Myocyte (in vitro differentiated cells): Measurements from ENCODE around the gene RRAS2. TPM values are rescaled to one million over a fixed set of nuclear protein-coding genes. Genes with fewer than 3 reads are reported as not detected.
"Not testable (repeated sequence)": the region's sequence is repeated elsewhere in the genome, so short reads cannot be mapped to it uniquely, and the experiment has no call there.

ENCODE experiments used
- DNase-seq: peaks from one replicate; pipeline ENCODE4 v3.0.0-alpha.2; 2012; ENCODE audit warnings: low read depth
- total RNA-seq: library from RNA; depleted of rRNA; stranded (reverse); fragments of >200 nt; gene quantifications from 2 replicates; pipeline ENCODE4 v1.2.3, GENCODE V29; 2014

The RRAS2 gene
- total RNA-seq, 1 donor from 2014 or later: 108 TPM

DNA sequence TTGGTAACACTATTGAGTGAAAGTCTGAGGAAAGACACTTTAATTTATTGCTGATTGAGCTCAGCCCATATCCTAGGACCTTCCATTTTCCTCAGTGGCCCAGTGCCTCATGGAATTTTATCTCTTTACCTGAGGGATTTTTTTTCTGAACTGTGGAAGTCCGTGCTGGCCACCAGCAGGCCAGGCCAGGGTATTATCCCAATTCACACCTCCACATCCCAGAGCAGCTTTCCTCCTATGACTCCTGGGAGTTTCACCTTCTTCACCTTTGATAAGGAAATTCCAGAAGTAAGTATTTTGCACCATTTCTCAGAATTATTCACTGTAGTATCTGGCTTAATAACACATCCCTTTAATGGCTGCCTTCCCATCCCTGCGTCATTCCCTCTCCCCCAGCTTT lies 13.0 kb upstream of the RRAS2 start:
- DNase-seq: no peak

GRCh38 chr11:14371249-14371648 lies 12.3 kb upstream of the RRAS2 start:
- no peak for DNase-seq

- DNase-seq: no peak
Observed at GRCh38 chr11:14370496-14370895, 11.5 kb upstream of the RRAS2 start.

GRCh38 chr11:14369598-14369997 lies 10.6 kb upstream of the RRAS2 start:
- DNase-seq: no peak

GRCh38 chr11:14366936-14367335 lies 8.0 kb upstream of the RRAS2 start:
- DNase-seq: no peak

GRCh38 chr11:14364322-14364721 lies 5.3 kb upstream of the RRAS2 start:
- DNase-seq: no peak

- no peak for DNase-seq
Observed at GRCh38 chr11:14362611-14363010, 3.6 kb upstream of the RRAS2 start.

- DNase-seq: no peak
Observed at GRCh38 chr11:14361951-14362350, 3.0 kb upstream of the RRAS2 start.

DNA sequence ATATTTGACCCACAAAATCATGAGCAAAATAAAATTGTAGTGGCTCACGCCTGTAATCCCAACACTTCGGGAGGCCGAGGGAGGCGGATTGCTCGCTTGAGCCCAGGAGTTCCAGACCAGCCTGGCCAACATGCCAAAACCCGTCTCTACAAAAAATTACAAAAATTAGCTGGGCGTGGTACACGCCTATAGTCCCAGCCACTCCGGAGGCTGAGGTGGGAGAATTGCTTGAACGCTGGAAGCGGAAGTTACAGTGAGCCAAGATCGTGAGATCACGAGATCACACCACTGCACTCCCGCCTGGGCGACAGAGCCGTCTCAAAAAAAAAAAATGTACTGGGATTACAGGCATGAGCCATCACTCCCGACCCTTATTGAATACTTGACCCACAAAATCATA lies 2.0 kb upstream of the RRAS2 start:
- DNase-seq: no peak

DNA sequence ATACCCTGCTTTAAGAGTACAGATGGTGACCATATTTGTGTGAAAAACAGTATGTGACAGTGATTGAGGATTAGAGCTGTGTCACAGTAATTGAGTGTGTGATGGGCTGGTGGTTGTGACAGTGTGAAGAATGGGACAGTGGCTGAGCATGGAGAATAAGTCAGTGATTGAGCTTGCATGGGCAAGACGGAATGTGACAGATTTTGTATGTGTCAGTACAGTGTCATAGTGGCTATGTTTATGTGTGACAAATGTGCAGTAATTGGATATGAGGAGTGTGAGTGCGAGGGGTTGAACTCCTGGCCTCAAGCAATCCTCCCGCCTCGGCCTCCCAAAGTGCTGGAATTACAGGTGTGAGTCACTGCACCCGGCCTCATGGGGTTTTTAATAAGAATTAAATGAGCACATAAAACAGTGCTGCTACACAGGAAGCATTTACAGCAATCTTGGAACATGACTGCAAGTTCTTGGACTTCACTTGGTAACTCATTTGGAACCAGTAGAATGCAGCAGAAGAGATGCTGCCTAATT lies 583 bp upstream of the RRAS2 start:
- no peak for DNase-seq

DNA sequence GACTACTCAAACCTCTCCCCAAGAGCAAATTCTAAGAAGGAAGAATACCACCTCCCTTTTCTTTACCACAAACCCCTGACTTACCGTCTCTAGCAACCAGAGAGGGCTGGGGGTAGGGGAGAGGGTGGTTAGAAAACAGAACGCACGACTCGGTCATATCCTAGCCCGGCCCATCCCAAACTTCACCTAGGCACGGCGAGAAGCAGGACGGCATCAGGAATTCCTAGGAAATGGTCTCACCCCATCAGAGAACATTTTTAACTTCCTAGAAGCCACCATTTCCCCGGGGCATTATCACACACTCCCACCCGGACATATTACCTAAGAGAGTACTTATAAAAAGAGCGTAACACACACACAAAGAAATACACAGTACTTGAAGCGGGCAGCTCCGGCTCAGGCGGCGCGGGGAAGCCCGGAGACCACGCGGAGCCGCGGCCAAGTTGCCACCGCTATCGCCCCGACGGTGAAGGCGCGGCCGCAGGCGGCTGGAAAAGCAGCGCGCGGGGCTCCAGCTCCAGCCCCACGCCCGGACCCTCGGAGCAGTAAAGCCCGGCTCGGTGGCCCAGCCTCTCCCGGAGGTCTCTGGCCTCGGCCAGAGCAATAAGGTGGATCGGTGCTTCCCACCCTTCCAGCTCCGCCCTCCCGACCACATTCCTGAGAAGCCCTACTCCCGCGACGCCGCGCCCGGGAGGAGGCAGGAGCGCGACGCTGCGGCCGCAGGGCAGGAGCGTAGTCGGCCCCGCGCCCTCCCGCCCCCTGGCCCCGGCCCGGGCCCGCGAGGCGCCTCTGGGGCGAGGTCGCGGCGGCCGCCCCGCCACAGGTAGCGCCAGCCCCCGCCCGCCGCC lies 878 bp downstream of the RRAS2 start:
- peak; percentile 80 for DNase-seq

DNA sequence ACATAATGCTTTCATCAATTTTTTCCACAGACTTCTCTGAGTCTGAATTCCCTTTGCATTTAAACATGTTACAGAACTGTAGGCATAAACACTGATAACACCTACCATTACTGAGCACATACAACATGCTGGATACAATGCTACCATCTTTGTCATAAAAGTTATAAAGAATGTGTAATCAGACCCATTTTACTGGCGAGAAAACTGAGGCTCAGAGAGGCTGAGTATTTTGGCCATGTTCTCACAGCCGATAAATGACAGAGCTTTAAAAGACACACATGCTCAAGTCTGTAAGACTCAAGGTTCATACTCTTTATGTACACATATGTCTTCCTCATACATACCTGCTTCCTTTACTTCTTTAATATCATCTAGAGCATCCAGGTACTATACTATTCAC lies 2.6 kb downstream of the RRAS2 start:
- DNase-seq: no peak

DNA sequence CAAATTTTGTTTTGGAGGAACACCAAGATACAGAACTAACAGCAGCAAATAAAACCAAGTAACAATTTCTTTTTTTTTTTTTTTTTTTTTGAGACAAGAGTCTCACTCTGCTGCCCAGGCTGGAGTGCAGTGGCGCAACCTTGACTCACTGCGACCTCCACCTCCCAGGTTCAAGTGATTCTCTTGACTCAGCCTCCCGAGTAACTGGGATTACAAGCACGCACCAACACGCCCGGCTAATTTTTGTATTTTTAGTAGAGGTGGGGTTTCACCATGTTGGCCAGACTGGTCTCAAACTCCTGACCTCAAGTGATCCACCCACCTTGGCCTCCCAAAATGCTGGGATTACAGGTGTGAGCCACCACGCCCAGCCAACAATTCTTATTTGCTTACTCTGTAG lies 4.4 kb downstream of the RRAS2 start:
- not testable (repeated sequence) for DNase-seq

- DNase-seq: no peak
Observed at GRCh38 chr11:14350716-14351238, 8.2 kb downstream of the RRAS2 start.

DNA sequence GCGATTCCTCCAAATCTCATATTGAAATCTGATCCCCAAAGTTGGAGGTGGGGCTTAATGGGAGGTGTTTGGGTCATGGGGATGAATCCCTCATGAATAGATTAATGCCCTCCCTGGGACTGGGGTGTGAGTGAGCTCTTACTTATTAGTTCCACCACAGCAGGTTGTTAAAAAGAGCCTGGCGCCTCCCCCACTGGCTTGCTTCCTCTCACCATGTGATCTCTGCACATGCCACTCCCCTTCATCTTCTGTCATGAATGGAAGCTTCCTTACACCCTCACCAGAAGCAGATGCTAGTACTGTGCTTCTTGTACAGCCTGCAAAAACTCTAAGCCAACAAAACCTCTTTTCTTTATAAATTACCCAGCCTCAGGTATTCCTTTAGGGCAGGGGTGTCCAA lies 8.8 kb downstream of the RRAS2 start:
- DNase-seq: no peak

DNA sequence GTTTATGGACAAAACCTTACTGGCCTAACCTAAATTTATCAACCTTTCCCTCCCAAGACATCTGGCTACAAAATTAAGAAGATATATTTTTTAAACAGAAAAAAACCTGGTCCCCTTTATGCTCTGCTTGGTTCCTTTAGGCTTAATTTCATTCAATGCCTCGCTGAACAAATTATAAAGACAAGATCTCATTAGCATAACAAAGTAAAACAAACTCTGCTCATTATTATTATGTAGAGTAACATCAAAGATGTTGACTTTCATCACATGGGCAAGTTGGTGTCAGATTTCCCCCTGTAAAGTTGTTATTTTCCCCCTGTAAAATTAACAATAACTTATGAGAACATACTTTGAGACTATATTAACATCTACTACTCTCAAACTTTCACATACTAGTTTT lies 11.0 kb downstream of the RRAS2 start:
- DNase-seq: no peak

GRCh38 chr11:14347494-14347893 lies 11.5 kb downstream of the RRAS2 start:
- no peak for DNase-seq

GRCh38 chr11:14346303-14346955 lies 12.6 kb downstream of the RRAS2 start:
- DNase-seq: no peak

- no peak for DNase-seq
Observed at GRCh38 chr11:14345668-14346067, 13.3 kb downstream of the RRAS2 start.

GRCh38 chr11:14345016-14345415 lies 14.0 kb downstream of the RRAS2 start:
- not testable (repeated sequence) for DNase-seq

DNA sequence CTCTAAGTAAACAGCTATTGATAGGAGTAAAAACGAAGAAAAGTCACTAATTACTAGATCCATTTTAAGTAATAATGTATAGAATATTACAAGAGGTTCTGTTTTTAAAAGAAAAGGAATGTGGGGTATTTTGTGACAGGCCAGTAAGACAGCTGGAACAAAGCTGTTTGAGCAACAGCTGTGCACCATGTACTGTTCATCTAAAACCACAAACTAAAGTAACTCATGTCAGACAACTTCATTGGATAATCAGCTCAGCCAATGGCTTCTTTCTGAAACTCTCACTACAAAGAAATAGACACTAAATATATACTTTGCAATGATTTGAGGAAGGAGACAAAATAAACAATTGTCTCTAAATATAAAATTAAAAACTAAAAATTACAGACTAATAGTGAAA lies 16.1 kb downstream of the RRAS2 start:
- DNase-seq: peak; percentile 87

- DNase-seq: no peak
Observed at GRCh38 chr11:14341968-14342367, 17.0 kb downstream of the RRAS2 start.
